ENCODE measurements around the gene MYNN.

DNA sequence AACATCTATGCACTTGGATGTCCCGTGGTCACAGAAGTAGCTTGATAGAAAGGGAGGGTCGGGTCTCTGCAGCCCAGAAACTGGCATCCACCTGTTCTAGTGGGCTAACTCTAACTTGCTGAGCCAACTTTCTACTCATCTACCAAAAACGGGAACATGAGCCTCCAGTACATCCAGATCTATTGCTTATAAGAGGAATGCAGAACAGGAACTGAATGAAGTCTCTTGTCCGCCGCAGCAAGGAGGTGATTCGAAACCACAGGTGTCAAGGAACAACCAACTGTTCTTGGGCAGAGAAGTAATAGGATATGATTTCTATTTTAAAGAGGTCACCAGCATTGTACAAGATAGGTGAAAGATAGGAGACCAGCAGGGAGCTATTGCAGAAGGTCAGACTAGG lies 26.3 kb upstream of the MYNN start:
- TF ChIP-seq, protein P1, sequence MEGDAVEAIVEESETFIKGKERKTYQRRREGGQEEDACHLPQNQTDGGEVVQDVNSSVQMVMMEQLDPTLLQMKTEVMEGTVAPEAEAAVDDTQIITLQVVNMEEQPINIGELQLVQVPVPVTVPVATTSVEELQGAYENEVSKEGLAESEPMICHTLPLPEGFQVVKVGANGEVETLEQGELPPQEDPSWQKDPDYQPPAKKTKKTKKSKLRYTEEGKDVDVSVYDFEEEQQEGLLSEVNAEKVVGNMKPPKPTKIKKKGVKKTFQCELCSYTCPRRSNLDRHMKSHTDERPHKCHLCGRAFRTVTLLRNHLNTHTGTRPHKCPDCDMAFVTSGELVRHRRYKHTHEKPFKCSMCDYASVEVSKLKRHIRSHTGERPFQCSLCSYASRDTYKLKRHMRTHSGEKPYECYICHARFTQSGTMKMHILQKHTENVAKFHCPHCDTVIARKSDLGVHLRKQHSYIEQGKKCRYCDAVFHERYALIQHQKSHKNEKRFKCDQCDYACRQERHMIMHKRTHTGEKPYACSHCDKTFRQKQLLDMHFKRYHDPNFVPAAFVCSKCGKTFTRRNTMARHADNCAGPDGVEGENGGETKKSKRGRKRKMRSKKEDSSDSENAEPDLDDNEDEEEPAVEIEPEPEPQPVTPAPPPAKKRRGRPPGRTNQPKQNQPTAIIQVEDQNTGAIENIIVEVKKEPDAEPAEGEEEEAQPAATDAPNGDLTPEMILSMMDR (IDR thresholded peaks at IDR 0.05; ENCODE audit: low read length) = no peak
- no peak for TF ChIP-seq EZH2 (optimal IDR thresholded peaks at IDR 0.05; ENCODE audit: low read depth, low read length)

Data from MM.1S (cell line).